ENCODE measurements around the gene PRKG1.

DNA sequence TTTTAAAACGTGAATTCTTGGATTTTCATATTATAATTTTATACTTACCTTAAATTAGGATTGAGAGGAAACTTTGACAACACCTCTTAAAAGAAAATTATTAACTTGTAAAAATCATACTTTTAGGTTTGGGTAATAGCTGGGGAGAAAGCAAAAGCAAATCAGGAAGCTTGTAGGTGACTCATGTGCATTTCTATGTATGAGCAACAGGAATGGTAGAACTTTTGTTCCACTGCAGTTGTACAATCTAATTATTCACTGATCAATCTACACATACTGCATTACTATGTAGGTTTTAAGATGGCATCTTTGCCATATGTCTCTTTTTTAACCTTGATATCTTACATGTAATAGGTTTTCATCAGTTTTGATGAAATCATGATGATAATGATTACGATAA lies 223.2 kb downstream of the PRKG1 start:
- TF ChIP-seq, protein P1, sequence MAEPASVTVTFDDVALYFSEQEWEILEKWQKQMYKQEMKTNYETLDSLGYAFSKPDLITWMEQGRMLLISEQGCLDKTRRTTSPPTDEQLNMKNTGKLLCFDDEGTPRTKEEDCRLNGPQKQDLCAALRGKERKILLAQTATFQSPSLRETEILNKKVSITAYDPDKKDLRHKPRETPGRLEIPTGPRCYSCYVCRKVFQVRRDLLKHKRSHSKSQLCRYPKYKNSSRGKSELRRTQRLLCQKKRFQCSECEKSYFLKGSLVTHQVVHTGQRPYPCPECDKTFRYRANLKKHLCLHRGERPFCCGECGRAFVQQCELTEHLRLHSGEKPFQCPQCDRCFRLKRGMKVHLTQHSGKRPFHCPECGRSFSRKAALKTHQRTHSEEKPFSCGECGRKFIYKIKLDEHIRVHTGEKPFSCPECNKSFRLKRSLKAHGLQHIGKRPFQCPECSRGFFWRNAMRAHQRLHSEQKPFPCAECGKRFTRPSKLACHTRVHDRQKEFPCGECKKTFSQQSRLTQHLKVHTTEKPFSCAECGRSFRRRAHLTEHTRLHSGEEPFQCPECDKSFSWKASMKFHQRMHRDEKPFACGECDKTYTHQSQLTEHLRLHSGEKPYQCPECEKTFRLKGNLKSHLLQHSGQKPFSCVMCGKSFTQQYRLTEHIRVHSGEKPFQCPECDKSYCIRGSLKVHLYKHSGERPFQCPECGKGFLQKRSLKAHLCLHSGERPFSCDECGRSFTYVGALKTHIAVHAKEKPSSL (CRISPR knock-in tag; conservative IDR thresholded peaks at IDR 0.05): no peak
- TF ChIP-seq, protein P2, sequence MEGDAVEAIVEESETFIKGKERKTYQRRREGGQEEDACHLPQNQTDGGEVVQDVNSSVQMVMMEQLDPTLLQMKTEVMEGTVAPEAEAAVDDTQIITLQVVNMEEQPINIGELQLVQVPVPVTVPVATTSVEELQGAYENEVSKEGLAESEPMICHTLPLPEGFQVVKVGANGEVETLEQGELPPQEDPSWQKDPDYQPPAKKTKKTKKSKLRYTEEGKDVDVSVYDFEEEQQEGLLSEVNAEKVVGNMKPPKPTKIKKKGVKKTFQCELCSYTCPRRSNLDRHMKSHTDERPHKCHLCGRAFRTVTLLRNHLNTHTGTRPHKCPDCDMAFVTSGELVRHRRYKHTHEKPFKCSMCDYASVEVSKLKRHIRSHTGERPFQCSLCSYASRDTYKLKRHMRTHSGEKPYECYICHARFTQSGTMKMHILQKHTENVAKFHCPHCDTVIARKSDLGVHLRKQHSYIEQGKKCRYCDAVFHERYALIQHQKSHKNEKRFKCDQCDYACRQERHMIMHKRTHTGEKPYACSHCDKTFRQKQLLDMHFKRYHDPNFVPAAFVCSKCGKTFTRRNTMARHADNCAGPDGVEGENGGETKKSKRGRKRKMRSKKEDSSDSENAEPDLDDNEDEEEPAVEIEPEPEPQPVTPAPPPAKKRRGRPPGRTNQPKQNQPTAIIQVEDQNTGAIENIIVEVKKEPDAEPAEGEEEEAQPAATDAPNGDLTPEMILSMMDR (IDR thresholded peaks at IDR 0.05): no peak
- TF ChIP-seq, protein P3, sequence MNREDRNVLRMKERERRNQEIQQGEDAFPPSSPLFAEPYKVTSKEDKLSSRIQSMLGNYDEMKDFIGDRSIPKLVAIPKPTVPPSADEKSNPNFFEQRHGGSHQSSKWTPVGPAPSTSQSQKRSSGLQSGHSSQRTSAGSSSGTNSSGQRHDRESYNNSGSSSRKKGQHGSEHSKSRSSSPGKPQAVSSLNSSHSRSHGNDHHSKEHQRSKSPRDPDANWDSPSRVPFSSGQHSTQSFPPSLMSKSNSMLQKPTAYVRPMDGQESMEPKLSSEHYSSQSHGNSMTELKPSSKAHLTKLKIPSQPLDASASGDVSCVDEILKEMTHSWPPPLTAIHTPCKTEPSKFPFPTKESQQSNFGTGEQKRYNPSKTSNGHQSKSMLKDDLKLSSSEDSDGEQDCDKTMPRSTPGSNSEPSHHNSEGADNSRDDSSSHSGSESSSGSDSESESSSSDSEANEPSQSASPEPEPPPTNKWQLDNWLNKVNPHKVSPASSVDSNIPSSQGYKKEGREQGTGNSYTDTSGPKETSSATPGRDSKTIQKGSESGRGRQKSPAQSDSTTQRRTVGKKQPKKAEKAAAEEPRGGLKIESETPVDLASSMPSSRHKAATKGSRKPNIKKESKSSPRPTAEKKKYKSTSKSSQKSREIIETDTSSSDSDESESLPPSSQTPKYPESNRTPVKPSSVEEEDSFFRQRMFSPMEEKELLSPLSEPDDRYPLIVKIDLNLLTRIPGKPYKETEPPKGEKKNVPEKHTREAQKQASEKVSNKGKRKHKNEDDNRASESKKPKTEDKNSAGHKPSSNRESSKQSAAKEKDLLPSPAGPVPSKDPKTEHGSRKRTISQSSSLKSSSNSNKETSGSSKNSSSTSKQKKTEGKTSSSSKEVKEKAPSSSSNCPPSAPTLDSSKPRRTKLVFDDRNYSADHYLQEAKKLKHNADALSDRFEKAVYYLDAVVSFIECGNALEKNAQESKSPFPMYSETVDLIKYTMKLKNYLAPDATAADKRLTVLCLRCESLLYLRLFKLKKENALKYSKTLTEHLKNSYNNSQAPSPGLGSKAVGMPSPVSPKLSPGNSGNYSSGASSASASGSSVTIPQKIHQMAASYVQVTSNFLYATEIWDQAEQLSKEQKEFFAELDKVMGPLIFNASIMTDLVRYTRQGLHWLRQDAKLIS (CRISPR knock-in tag; IDR thresholded peaks at IDR 0.05; ENCODE audit: borderline replicate concordance): no peak
- TF ChIP-seq GABPB1 (CRISPR knock-in tag; IDR thresholded peaks at IDR 0.05): no peak
- TF ChIP-seq, protein P4, sequence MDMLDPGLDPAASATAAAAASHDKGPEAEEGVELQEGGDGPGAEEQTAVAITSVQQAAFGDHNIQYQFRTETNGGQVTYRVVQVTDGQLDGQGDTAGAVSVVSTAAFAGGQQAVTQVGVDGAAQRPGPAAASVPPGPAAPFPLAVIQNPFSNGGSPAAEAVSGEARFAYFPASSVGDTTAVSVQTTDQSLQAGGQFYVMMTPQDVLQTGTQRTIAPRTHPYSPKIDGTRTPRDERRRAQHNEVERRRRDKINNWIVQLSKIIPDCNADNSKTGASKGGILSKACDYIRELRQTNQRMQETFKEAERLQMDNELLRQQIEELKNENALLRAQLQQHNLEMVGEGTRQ (CRISPR knock-in tag; IDR thresholded peaks at IDR 0.05): no peak

Measured in WTC11 (cell line).